CD4-positive, alpha-beta T cell treated with Interferon gamma for 1 hour (primary cell): ENCODE results near the gene TCN1.

Experiments used
- DNase-seq: peaks from one replicate; pipeline ENCODE4 v3.0.0-alpha.2; 2020

Gene TCN1

GRCh38 chr11:59807047-59807610, 59.2 kb downstream of the TCN1 start:
- no peak for DNase-seq

GRCh38 chr11:59804061-59804460, 62.2 kb downstream of the TCN1 start:
- no peak for DNase-seq
